Pancreas (tissue), 10 donors: ENCODE results near the gene ACOXL. TPM values are rescaled to one million over a fixed set of nuclear protein-coding genes. Genes with fewer than 3 reads are reported as not detected.

Experiments used
- ATAC-seq, 4 donors: fragments of 200-7000 bp; cut with Tn5 transposase; one replicate each; pipeline versions ENCODE4 v1.8.0 to v1.9.1; 2020; ENCODE audit warnings: mild to moderate bottlenecking in 4 of 4, moderate library complexity in 4 of 4
- DNase-seq, 6 donors: peaks; one replicate each; pipeline ENCODE4 v3.0.0-alpha.2; 2020
- FAIRE-seq: peaks from 2 replicates; lab custom pipeline; 2012; peaks lifted over from hg19 to GRCh38; lab: Jason Lieb, UNC
- H3K27ac ChIP-seq, 4 donors: fragments of 200-600 bp; sonication (generic); 1 replicate in 3 of 4; 2 replicates in 1 of 4; pipeline versions ENCODE4 v1.5.0 to v1.8.0; 2020
- H3K27me3 ChIP-seq, 4 donors: fragments of 200-600 bp; one replicate each; pipeline ENCODE4 v1.8.0; 2021
- H3K36me3 ChIP-seq, 3 donors: fragments of 200-600 bp; sonication (generic) in 1 of 3; one replicate each; pipeline versions ENCODE4 v1.5.0 to v1.8.0; 2020 to 2021
- H3K4me1 ChIP-seq, 3 donors: fragments of 200-600 bp; one replicate each; pipeline ENCODE4 v1.8.0; 2021
- H3K4me3 ChIP-seq, 4 donors: fragments of 200-600 bp; sonication (generic) in 2 of 4; one replicate each; pipeline versions ENCODE4 v1.5.0 to v1.8.0; 2020 to 2021
- H3K9me3 ChIP-seq, 4 donors: fragments of 200-600 bp; one replicate each; pipeline ENCODE4 v1.8.0; 2021
- WGBS, 2 donors: extraction: QIAGEN DNeasy Blood & Tissue Kit; methylation state at CpG; one replicate each; pipeline ENCODE4 v1.1.7; 2013; 5-methylcytosine and 5-hydroxymethylcytosine counted together
- intact Hi-C, 3 donors: fragments of 100-400 bp; cut with DNase I; formaldehyde crosslinking; loops; one replicate each; pipeline versions ENCODE4 v1.11.1 to v1.14.2; 2022
- polyA plus RNA-seq, 2 donors: library from polyadenylated mRNA; stranded (reverse); fragments of 200-250 nt; gene quantifications; one replicate each; pipeline ENCODE4 v1.2.3, GENCODE V29; 2013
- total RNA-seq, 6 donors: library from RNA; stranded (reverse); fragmentation: NEBNext Ultra II Directional in 4 of 6; extraction: Animal tissue kit (Norgen Biotek cat#: 25700) in 4 of 6; gene quantifications; one replicate each; pipeline versions ENCODE4 v1.2.1 to v1.2.4, GENCODE V29; 2021 to 2023
- TF ChIP-seq, protein P1 (sequence below), 4 donors: fragments of 200-600 bp; sonication (generic) in 3 of 4; IDR thresholded peaks; one replicate each; pipeline versions ENCODE4 v1.5.0 to v1.8.0; 2021; ENCODE audit warnings: antibody characterized with exemption in 4 of 4
- donor health status: healthy with polysubstance abuse.
- donor health status: DM: no; HTN: no; CAD: no; lungs with moderate emphysema.
- donor health status: DM: no; HTN: no; CAD: no.
- donor health status: control.
- donor health status: control.
- donor health status: Bipolar disorder and iron deficiency.
- donor health status: DM: yes; HTN: yes; CAD: no.
- donor health status: DM: no; HTN: no; CAD: no.
- donor health status: DM: no; HTN: no; CAD: no.
- donor health status: DM: yes; HTN: yes; CAD: no.

ACOXL gene
- total and polyA plus RNA-seq, 8 donors = 0.06 to 0.75 (median 0.21) TPM; not detected in 2

DNA sequence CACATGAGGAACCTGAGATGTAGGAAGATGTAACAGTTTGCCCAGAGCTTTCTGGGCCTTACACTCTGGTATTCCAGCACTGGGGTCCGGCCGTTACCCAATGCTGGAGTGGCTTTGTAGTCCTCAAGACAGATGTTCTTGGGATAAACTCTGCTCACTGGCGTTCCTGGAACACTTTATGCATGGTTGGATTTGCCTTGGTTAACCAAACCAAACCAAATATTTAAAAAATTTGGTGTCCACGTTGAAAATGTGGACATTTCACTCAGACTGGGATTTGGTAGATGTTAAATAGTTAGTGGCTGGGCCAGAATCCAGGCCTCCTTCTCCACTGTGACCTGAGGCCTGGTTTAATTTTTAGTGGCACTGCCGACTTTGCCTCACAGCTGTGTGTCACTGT, 81.5 kb downstream of the ACOXL start:
- Histone ChIP-seq H3K9me3 (no peaks in the 10 kb centered on the region), H3K4me1 (no peaks in the 10 kb centered on the region), H3K27me3 (no peaks in the 10 kb centered on the region), H3K27ac (no peak overlapping the region), H3K4me3 (no peak overlapping the region), H3K36me3 (no peaks in the 10 kb centered on the region)
- ATAC-seq (no peak), FAIRE-seq (no peak), DNase-seq (no peak)
- intact Hi-C loops = no loop called here
- TF ChIP-seq, protein P1, sequence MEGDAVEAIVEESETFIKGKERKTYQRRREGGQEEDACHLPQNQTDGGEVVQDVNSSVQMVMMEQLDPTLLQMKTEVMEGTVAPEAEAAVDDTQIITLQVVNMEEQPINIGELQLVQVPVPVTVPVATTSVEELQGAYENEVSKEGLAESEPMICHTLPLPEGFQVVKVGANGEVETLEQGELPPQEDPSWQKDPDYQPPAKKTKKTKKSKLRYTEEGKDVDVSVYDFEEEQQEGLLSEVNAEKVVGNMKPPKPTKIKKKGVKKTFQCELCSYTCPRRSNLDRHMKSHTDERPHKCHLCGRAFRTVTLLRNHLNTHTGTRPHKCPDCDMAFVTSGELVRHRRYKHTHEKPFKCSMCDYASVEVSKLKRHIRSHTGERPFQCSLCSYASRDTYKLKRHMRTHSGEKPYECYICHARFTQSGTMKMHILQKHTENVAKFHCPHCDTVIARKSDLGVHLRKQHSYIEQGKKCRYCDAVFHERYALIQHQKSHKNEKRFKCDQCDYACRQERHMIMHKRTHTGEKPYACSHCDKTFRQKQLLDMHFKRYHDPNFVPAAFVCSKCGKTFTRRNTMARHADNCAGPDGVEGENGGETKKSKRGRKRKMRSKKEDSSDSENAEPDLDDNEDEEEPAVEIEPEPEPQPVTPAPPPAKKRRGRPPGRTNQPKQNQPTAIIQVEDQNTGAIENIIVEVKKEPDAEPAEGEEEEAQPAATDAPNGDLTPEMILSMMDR (IDR thresholded peaks at IDR 0.05) = no peak
- WGBS, 2 donors = 80 to 82% methylated on average over 5 of the region's 5 CpGs

DNA sequence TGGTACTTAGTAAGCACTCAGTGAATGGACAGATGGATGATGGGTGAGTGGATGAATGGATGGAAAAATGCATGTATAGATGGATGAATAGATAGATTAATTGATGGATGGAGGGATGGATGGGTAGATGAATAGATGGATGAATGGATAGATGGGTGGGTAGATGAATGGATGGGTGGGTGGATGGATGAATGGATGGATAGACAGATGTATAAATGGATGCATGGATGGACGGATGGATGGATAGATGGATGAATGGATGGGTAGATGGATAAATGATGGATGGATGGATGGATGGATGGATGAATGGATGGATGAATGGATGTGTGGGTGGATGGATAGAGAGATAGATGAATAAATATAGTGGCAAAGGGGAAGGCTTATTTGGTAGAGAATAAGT, 83.6 kb downstream of the ACOXL start:
- Histone ChIP-seq H3K27me3 (no peaks in the 10 kb centered on the region), H3K9me3 (no peaks in the 10 kb centered on the region), H3K4me1 (no peaks in the 10 kb centered on the region), H3K4me3 (no peak overlapping the region), H3K27ac (no peak overlapping the region), H3K36me3 (no peaks in the 10 kb centered on the region)
- FAIRE-seq (no peak), ATAC-seq (no peak), DNase-seq (no peak)
- 75 to 88% methylated on average over 1 of the region's 1 CpG for WGBS, 2 donors
- intact Hi-C loops = no loop called here
- TF ChIP-seq, protein P1 (IDR thresholded peaks at IDR 0.05) = no peak

DNA sequence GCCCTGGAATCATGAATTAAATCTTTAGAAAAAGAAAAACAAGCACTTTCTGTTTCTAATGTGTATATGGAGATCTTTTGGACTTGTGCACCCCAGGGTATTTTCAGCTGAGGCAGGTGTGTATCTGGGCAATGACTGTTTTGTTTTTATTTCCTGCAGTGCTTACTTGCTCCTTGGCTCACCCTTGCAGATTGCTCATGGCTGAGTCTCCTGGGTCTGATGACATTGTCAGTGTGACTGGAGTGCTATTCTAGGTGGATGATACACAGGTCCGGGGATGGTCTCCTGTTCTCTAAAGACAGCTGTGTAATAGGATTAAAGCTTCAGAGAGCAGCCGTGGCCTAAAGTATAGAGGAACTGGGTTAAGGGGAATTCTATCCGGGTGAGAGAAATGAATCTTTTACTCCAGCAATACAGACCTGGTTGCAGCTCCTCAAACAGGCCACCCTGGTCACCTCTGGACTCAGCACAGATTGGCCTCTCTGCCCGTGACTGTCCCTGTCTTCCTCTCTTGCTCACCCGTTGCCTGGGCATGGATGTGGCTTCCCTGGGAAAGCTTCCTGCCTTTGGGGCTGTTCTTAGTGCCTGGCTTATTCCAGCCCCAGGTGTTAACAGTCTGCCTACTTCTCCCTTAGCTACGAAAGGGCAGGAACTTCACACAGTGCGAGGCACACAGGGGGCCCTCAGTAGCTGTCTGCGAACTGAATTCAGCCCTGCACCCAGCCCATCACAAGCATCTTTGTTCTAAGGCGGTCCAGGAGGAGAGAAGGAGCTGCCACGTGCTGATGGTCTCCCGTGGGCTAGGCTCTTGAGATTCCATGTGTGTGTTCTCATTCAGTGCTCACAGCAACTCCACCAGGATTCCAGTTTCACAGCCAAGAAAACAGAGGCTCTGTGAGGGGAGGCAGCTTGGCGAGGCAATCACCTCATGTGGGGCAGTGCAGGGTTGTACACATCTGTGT, 84.3 kb downstream of the ACOXL start:
- Histone ChIP-seq H3K4me3 (no peak overlapping the region), H3K4me1 (no peaks in the 10 kb centered on the region), H3K27me3 (no peaks in the 10 kb centered on the region), H3K36me3 (no peaks in the 10 kb centered on the region), H3K27ac (no peak overlapping the region), H3K9me3 (no peaks in the 10 kb centered on the region)
- no peak for DNase-seq
- intact Hi-C loops = no loop called here
- ATAC-seq = no peak
- TF ChIP-seq, protein P1 (IDR thresholded peaks at IDR 0.05) = no peak
- no peak for FAIRE-seq
- 64 to 81% methylated on average over 12 of the region's 12 CpGs for WGBS, 2 donors

DNA sequence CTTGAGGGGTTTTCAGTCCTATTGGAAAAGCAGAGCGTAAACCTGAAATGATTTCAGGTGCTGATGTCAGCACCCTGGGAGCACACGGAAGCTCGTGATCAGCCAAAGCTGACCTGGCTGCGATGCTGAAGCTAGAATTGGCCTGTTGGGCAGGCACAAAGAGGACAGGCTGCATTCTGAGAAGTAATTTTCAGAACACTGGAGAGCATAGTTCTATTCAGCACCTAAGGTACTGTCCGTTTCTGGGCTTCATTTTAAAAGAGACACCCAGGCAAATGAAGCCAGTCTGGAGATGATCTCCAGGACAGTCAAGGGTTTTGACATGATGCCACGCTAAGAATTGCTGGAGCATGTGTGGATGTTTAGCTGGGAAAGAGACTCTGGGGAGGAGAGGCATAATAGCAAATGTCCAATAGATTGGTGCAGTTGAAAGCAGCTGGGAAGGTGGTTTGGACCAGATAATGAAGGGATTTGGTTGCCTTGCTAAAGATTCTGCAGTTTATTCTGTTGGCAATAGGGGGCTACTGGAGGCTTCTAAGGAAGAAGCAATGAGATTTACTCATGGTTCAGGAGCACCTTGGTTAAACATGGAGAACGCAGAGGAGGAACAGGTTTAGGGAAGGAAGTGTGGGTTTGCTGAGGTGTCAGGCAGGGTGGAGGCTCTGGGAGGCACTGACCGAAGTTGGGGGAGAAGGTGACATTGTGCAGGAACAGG, 86.6 kb downstream of the ACOXL start:
- no peaks in the 10 kb centered on the region for H3K27me3 ChIP-seq
- no peaks in the 10 kb centered on the region for H3K4me1 ChIP-seq
- TF ChIP-seq, protein P1 (IDR thresholded peaks at IDR 0.05) = no peak
- DNase-seq (no peak), FAIRE-seq (no peak), ATAC-seq (no peak)
- 64 to 69% methylated on average over 8 of the region's 8 CpGs for WGBS, 2 donors
- intact Hi-C loops = no loop called here
- no peak overlapping the region for H3K4me3 ChIP-seq
- no peak overlapping the region for H3K27ac ChIP-seq
- no peaks in the 10 kb centered on the region for H3K9me3 ChIP-seq
- H3K36me3 ChIP-seq = no peaks in the 10 kb centered on the region
